Activated CD4-positive, alpha-beta memory T cell treated with anti-CD3 and anti-CD28 coated beads for 36 hours (primary cell): ENCODE measurements around the gene ADARB2. TPM values are rescaled to one million over a fixed set of nuclear protein-coding genes. Genes with fewer than 3 reads are reported as not detected.

ENCODE experiments used
- CTCF ChIA-PET: fragments of 350-600 bp; sonication (Branson Sonifier 250); formaldehyde crosslinking; loops from one replicate; lab custom pipeline; 2021; ENCODE audit warnings: antibody characterized with exemption, inconsistent platforms; lab: Charles Lee
- POLR2A ChIA-PET: fragments of 350-600 bp; sonication (Branson Sonifier 250); formaldehyde crosslinking; loops from one replicate; lab custom pipeline; 2021; ENCODE audit warnings: antibody characterized with exemption; lab: Charles Lee
- DNase-seq: peaks from one replicate; pipeline ENCODE4 v3.0.0-alpha.2; 2020
- H3K27ac Mint-ChIP-seq: one replicate; pipeline ENCODE4 v1.8.0; 2021; ENCODE audit warnings: mixed read lengths
- H3K27me3 Mint-ChIP-seq: one replicate; pipeline ENCODE4 v1.8.0; 2021; ENCODE audit warnings: mixed read lengths
- H3K36me3 Mint-ChIP-seq: one replicate; pipeline ENCODE4 v1.8.0; 2021; ENCODE audit warnings: mixed read lengths
- H3K4me1 Mint-ChIP-seq: one replicate; pipeline ENCODE4 v1.8.0; 2021; ENCODE audit warnings: low read depth, mixed read lengths
- H3K4me3 Mint-ChIP-seq: one replicate; pipeline ENCODE4 v1.8.0; 2021; ENCODE audit warnings: mild to moderate bottlenecking, mixed read lengths
- H3K9me3 Mint-ChIP-seq: one replicate; pipeline ENCODE4 v1.8.0; 2021; ENCODE audit warnings: mixed read lengths
- intact Hi-C: fragments of 100-400 bp; cut with micrococcal nuclease; formaldehyde crosslinking; loops from one replicate; pipeline ENCODE4 v1.15.1; 2023
- total RNA-seq, 2 experiments: library from RNA; stranded (reverse); gene quantifications; one replicate each; pipeline ENCODE4 v1.2.3, GENCODE V29; 2021

ADARB2 gene
- total RNA-seq, 2 experiments from 2014 or later: 2.2 TPM

DNA sequence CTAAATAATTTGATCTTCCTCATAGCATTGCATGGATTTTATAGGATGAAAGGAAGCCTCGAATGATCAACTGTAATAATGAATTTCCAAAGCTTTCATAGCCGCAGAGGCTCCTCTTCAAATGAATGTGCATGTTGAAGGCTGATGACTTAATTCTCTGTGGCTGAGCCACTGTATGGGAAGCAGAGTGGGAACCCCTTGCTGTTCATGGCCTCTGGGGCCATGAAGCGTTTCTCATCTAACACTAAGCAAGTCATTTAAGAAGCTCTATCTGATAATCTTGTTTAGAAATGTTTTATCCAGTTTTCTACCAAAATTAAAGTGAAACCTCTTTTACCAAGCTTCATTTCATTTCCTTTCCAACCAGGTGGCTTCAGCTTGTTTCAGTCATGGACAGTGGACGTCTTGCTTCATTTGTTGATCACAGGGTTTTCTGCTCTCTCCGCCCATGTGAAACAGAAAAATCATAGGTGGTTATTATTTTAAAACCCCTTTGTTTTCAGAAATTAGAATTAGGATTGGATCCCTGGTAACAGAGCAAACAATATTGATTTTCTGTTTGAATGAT lies 10.3 kb upstream of the ADARB2 start:
- Mint-ChIP-seq H3K36me3 (no peaks in the 10 kb centered on the region), H3K27ac (no peak overlapping the region), H3K4me3 (no peak overlapping the region), H3K9me3 (peaks cover 23% of the 10 kb centered on the region), H3K27me3 (peaks cover 16% of the 10 kb centered on the region), H3K4me1 (no peaks in the 10 kb centered on the region)
- CTCF ChIA-PET: no interaction called here
- no peak for DNase-seq
- intact Hi-C loops: no loop called here
- POLR2A ChIA-PET: no interaction called here

DNA sequence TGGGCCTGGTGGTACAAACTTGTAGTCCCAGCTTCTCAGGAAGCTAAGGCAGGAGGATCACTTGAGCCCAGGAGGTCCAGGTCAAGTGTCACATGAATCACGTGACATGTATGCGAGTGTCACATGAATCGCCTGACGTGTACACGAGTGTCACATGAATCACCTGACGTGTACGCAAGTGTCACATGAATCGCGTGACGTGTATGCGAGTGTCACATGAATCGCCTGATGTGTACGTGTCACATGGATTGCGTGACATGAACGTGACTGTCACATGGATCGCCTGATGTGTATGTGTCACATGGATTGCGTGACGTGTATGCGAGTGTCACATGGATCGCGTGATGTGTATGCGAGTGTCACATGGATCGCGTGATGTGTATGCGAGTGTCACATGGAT lies 9.5 kb upstream of the ADARB2 start:
- Mint-ChIP-seq H3K4me3 (no peak overlapping the region), H3K36me3 (no peaks in the 10 kb centered on the region), H3K4me1 (no peaks in the 10 kb centered on the region), H3K9me3 (peaks cover 23% of the 10 kb centered on the region), H3K27me3 (peaks cover 16% of the 10 kb centered on the region), H3K27ac (no peak overlapping the region)
- CTCF ChIA-PET: no interaction called here
- POLR2A ChIA-PET: no interaction called here
- intact Hi-C loops: no loop called here
- no peak for DNase-seq

DNA sequence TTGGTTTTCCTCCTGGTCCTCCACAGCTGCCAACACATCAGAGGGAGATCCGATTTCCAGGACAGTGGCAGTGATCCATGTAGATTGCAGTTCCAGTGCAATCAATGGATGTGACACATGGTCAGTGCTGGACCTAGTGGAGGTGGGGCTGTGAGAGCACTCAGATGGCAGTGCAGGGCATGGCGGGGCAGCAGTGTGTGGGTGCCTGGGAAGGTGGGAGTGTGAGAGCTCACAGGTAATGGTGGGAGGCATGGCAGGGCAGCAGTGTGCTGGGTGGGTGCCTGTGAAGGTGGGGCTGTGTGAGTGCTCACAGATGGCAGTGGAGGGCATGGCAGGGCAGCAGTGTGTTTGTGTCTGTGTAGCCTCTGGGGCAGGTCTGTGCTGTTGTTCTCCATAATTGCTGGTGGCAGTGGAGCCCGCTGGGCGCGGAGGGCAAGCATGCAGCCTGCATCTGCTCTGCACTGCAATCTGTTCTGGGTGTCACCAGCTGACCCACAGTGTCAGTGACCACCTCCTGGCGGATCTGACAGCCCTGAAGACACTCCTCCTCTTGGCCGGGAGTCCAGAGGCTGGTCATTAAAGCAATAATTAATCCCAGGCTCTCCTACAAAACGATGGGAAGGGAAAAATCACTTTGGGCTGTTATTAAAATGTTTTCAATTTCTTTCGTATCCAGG lies 8.6 kb upstream of the ADARB2 start:
- Mint-ChIP-seq H3K4me1 (no peaks in the 10 kb centered on the region), H3K4me3 (no peak overlapping the region), H3K9me3 (peaks cover 17% of the 10 kb centered on the region), H3K27ac (no peak overlapping the region), H3K36me3 (no peaks in the 10 kb centered on the region), H3K27me3 (peaks cover 21% of the 10 kb centered on the region)
- CTCF ChIA-PET: no interaction called here
- intact Hi-C loops: no loop called here
- no peak for DNase-seq
- POLR2A ChIA-PET: no interaction called here

DNA sequence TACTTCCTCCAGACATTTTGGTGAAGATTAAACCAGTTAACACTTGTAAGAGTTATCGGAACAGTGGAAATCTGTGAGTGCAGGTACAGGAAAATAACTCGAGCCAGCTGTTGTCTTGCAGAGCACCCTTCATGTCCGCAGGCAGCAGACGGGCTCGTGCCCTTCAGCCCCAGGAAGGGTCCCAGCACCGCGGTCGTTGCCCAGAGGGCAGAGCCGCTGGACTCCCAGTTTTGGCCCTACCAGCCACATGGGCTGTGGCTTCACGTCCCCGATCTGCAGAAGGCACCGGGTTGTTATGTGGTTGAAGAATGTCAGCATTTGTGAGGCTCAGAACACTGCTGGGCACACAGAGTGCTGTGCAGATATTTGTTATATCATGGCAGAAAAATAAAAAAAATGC lies 7.2 kb upstream of the ADARB2 start:
- intact Hi-C loops: no loop called here
- Mint-ChIP-seq H3K4me1 (no peaks in the 10 kb centered on the region), H3K9me3 (peaks cover 10% of the 10 kb centered on the region), H3K36me3 (no peaks in the 10 kb centered on the region), H3K27me3 (peaks cover 29% of the 10 kb centered on the region), H3K4me3 (no peak overlapping the region), H3K27ac (no peak overlapping the region)
- ChIA-PET POLR2A (no interaction called here), CTCF (no interaction called here)
- no peak for DNase-seq

DNA sequence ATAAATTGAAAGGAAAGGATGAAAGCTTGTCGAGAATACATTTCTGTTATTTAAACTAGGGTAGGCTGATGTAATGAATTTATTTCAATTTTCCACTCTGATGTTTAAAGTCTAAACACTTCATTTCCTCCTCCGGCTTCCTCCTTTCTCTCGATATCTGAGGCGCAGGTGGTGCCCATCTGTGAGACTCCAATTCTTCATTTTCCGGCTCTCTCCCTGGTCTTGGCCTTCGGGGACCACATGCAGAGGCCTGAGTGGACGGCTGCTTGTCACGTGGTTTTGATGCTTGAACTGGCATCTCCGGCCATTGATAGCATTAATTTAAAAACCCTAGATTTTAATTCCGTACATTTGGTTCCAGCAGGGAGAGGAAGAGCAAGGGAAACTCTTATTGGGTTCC lies 5.8 kb upstream of the ADARB2 start:
- Mint-ChIP-seq H3K4me1 (no peaks in the 10 kb centered on the region), H3K36me3 (no peaks in the 10 kb centered on the region), H3K4me3 (no peak overlapping the region), H3K9me3 (no peaks in the 10 kb centered on the region), H3K27me3 (peaks cover 42% of the 10 kb centered on the region), H3K27ac (no peak overlapping the region)
- intact Hi-C loops: no loop called here
- DNase-seq: no peak
- CTCF ChIA-PET: no interaction called here
- POLR2A ChIA-PET: no interaction called here

DNA sequence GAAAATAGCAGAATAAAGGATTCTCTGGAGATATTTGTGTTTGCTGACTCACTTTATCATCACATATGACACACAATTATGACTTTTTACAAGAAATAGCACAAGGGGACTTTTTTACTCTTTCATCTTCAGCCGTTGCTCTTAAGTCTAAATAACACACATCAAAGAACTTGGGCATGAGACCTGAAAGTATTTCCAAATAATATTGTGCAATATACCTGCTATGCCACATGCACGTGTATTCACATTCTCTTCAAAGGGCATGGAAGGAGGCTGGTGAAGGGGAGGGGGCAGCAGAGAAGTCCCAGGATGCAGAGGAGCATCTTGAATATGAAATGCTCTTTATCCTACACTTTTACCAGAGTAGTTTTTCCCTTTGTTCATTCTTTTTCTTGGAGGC lies 4.1 kb upstream of the ADARB2 start:
- POLR2A ChIA-PET: no interaction called here
- CTCF ChIA-PET: no interaction called here
- H3K4me3 Mint-ChIP-seq: no peak overlapping the region
- H3K27me3 Mint-ChIP-seq: peaks cover 53% of the 10 kb centered on the region
- intact Hi-C loops: no loop called here
- no peak for DNase-seq
- no peaks in the 10 kb centered on the region for H3K36me3 Mint-ChIP-seq
- no peak overlapping the region for H3K27ac Mint-ChIP-seq
- H3K9me3 Mint-ChIP-seq: no peaks in the 10 kb centered on the region
- no peaks in the 10 kb centered on the region for H3K4me1 Mint-ChIP-seq

DNA sequence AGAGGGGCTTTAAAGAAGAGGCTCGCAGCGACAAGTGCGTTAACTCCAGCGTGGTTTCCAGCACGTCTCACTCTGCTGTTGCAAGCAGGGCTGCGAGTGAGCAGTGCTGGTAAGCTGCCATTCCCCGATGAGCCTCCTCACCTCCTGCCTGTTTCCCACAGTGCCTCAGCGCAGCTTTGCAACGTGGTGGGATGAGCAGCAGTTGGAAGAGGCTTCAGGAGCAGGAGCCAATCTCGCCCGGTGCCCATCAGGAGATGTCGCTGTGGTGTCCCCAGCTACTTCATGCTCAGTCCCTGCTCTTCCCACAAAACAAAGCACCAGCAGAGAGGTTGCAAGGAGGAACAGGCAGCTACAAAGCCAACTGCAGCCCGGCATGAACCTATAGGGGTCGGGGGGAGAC lies 2.4 kb upstream of the ADARB2 start:
- peaks cover 6% of the 10 kb centered on the region for H3K4me1 Mint-ChIP-seq
- no peak overlapping the region for H3K4me3 Mint-ChIP-seq
- no peaks in the 10 kb centered on the region for H3K36me3 Mint-ChIP-seq
- H3K9me3 Mint-ChIP-seq: no peaks in the 10 kb centered on the region
- ChIA-PET POLR2A (no interaction called here), CTCF (no interaction called here)
- DNase-seq: no peak
- peaks cover 61% of the 10 kb centered on the region for H3K27me3 Mint-ChIP-seq
- intact Hi-C loops: no loop called here
- H3K27ac Mint-ChIP-seq: no peak overlapping the region

DNA sequence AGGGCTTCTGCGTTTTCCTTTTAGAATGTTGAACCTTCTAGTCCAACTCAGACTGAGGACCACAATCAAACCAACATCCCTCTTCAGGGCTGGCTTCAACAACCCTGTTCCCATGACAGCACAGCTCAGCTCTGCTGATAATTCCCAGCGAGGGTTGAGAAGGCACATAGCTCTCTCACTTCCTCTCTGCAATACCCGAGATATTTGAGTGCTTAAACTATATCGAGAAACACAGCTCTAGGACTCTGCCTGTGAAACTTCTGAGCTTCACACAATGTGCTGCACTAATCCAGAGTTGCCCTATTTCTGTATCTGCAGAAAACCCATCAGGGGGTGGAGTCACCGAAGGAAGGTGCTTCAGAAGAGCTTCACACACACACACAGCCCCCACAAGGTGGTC lies 1.6 kb upstream of the ADARB2 start:
- ChIA-PET POLR2A (no interaction called here), CTCF (no interaction called here)
- no peaks in the 10 kb centered on the region for H3K36me3 Mint-ChIP-seq
- peaks cover 60% of the 10 kb centered on the region for H3K27me3 Mint-ChIP-seq
- no peak overlapping the region for H3K27ac Mint-ChIP-seq
- DNase-seq: no peak
- no peak overlapping the region for H3K4me3 Mint-ChIP-seq
- H3K9me3 Mint-ChIP-seq: no peaks in the 10 kb centered on the region
- intact Hi-C loops: no loop called here
- peaks cover 6% of the 10 kb centered on the region for H3K4me1 Mint-ChIP-seq

DNA sequence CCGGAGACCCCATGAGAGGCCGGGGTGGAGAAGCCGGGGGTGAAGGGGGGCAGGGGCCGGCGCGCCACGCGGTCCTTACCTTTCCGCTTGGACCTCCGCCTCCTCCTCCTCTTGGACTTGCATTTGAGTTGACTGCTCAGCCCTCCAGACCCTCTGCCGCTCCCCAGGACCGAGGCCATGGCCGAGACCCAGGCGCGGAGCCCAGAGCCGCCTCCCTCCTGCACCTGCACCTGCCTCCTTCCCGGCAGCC lies 428 bp downstream of the ADARB2 start:
- H3K36me3 Mint-ChIP-seq: no peaks in the 10 kb centered on the region
- H3K9me3 Mint-ChIP-seq: no peaks in the 10 kb centered on the region
- peaks cover 68% of the 10 kb centered on the region for H3K27me3 Mint-ChIP-seq
- CTCF ChIA-PET: no interaction called here
- no peak overlapping the region for H3K4me3 Mint-ChIP-seq
- H3K27ac Mint-ChIP-seq: no peak overlapping the region
- POLR2A ChIA-PET: no interaction called here
- intact Hi-C loops: no loop called here
- no peak for DNase-seq
- peaks cover 6% of the 10 kb centered on the region for H3K4me1 Mint-ChIP-seq

DNA sequence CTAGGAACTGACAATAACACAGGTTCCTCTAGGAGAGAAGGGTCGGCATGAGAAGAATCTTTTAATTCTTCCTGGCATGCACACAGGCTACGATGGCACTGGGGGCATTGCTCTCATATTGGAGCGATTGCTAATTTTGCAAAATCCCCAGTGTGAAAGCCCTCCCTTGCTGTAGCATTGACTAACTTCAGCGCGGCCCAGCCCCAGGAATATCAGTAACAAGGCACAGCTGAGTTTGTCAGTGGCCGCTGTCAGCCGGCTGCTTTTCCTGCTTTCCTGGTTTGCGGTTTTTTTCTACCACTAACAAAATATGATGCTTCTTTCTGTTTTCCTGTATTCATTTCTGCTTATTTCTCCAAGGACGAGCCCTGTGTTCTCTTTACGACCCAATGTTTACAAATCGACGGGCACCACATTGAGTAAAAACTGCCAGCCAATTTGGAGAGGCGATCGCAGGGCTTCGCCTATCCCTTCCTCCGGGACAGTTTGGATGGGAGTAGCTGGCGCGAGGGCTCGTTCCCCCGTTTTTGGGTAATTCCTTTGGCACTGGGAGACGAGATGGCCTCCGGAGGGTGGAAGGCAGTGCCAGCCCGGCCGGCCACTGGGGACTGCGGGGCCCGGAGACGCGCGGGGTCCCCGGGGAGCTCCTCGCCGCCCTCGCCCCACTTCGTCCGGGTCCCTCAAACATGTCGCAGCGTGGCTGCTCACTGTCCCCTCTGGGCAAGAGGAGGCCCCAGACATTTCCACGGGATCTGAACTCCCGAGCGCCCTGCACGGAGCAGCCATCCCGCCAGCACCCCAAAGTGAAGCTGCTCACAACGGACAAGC lies 967 bp downstream of the ADARB2 start:
- intact Hi-C loops: no loop called here
- DNase-seq: no peak

DNA sequence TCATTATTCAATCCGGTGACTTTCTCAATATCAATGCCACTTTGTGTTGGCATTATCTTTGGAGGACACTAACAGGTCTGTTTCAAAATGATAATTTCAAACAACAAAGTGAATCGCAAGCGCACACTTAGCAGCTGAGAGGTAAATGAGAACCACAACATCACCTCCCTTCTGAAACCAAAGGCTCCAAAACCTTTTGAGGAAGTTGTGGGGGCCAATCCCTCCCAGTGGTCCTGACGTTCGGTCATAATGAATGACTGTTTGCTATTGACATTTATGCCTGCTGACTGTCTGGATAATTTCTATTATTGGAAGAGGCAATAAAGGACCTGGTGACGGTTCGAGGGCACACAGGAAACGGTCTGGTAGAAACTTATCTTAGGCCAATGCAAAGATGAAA lies 1.8 kb downstream of the ADARB2 start:
- Mint-ChIP-seq H3K27me3 (peaks cover 66% of the 10 kb centered on the region), H3K36me3 (no peaks in the 10 kb centered on the region), H3K4me1 (peaks cover 6% of the 10 kb centered on the region), H3K27ac (no peak overlapping the region), H3K9me3 (no peaks in the 10 kb centered on the region), H3K4me3 (no peak overlapping the region)
- intact Hi-C loops: no loop called here
- CTCF ChIA-PET: no interaction called here
- no peak for DNase-seq
- POLR2A ChIA-PET: no interaction called here

More for the DNA sequence above, 967 bp downstream of the ADARB2 start:
- Mint-ChIP-seq H3K36me3 (no peaks in the 10 kb centered on the region), H3K9me3 (no peaks in the 10 kb centered on the region), H3K27ac (no peak overlapping the region), H3K4me1 (peaks cover 6% of the 10 kb centered on the region), H3K27me3 (peaks cover 65% of the 10 kb centered on the region), H3K4me3 (no peak overlapping the region)
- ChIA-PET POLR2A (no interaction called here), CTCF (no interaction called here)

DNA sequence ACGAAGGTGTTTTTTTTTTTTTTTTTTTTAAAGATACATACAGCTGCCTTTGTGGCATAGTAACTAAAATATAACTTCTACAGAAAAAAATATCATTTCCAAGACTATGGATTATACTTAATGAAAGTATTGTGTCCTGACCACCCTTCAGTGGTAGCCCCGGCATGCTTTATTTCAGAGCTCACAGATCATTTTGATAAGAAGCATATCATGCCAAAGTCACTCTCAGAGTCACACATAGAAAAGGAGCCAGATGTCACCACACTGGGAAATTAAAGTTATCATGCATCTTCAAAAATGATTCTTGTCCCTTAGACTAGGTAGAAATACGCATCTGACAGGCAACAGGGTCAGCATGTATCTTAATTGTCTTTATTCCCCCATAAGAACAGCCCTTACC lies 3.0 kb downstream of the ADARB2 start:
- no peak overlapping the region for H3K4me3 Mint-ChIP-seq
- H3K9me3 Mint-ChIP-seq: no peaks in the 10 kb centered on the region
- H3K36me3 Mint-ChIP-seq: no peaks in the 10 kb centered on the region
- ChIA-PET POLR2A (no interaction called here), CTCF (no interaction called here)
- H3K27ac Mint-ChIP-seq: no peak overlapping the region
- H3K4me1 Mint-ChIP-seq: peaks cover 6% of the 10 kb centered on the region
- DNase-seq: no peak
- intact Hi-C loops: no loop called here
- H3K27me3 Mint-ChIP-seq: peaks cover 61% of the 10 kb centered on the region

DNA sequence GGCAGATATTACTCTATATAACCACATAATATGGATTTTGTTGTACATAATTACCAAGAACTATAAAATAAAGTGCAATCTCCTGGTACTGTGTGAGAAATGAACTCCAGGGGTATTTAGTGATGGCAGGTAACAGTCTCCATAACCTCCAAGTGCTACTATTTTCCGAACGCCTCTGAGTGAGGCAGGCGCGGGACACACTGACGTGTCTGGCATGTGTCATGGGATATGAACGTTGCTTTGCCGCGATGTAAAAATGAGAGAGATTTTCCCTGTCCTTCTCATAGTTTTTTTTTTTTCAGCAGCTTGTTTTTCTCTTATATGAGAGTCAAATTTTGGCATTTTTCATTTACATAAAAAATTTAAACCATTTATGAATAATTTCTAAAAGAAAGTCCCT lies 3.6 kb downstream of the ADARB2 start:
- peaks cover 55% of the 10 kb centered on the region for H3K27me3 Mint-ChIP-seq
- intact Hi-C loops: no loop called here
- no peak for DNase-seq
- no peaks in the 10 kb centered on the region for H3K36me3 Mint-ChIP-seq
- ChIA-PET POLR2A (no interaction called here), CTCF (no interaction called here)
- H3K9me3 Mint-ChIP-seq: no peaks in the 10 kb centered on the region
- H3K4me3 Mint-ChIP-seq: no peak overlapping the region
- peaks cover 6% of the 10 kb centered on the region for H3K4me1 Mint-ChIP-seq
- H3K27ac Mint-ChIP-seq: no peak overlapping the region
